ENCODE measurements around the gene SKA1. TPM values are rescaled to one million over a fixed set of nuclear protein-coding genes. Genes with fewer than 3 reads are reported as not detected.

SKA1 gene
- total and polyA plus RNA-seq, 2 of the 13 experiments (the other 11 are each of a cell fraction or from before 2014, with no cell fraction given), result 5.3 to 21.3 TPM

GRCh38 chr18:50374753-50375391 is at the start of gene SKA1 (continued):
- TF ChIP-seq, protein P1, sequence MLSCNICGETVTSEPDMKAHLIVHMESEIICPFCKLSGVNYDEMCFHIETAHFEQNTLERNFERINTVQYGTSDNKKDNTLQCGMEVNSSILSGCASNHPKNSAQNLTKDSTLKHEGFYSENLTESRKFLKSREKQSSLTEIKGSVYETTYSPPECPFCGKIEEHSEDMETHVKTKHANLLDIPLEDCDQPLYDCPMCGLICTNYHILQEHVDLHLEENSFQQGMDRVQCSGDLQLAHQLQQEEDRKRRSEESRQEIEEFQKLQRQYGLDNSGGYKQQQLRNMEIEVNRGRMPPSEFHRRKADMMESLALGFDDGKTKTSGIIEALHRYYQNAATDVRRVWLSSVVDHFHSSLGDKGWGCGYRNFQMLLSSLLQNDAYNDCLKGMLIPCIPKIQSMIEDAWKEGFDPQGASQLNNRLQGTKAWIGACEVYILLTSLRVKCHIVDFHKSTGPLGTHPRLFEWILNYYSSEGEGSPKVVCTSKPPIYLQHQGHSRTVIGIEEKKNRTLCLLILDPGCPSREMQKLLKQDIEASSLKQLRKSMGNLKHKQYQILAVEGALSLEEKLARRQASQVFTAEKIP (CRISPR knock-in tag; IDR thresholded peaks at IDR 0.05; ENCODE audit: borderline replicate concordance), result no peak
- TF ChIP-seq SAFB2 (CRISPR knock-in tag; IDR thresholded peaks at IDR 0.05; ENCODE audit: borderline replicate concordance, low read depth) (peak; percentile 34; the same call in 1 of the 2 replicates), BCL3 (CRISPR knock-in tag; IDR thresholded peaks at IDR 0.05) (no peak), ZNF710 (CRISPR knock-in tag; IDR thresholded peaks at IDR 0.05; ENCODE audit: borderline replicate concordance) (0 out of 2 replicates have a peak, but pooled peaks have one; percentile 36), ZNF160 (CRISPR knock-in tag; IDR thresholded peaks at IDR 0.05) (no peak), ZNF574 (CRISPR knock-in tag; IDR thresholded peaks at IDR 0.05) (peak; percentile 75), ZNF790 (CRISPR knock-in tag; IDR thresholded peaks at IDR 0.05; ENCODE audit: borderline replicate concordance) (peak; percentile 61; the same call in 1 of the 2 replicates), GATAD2A (CRISPR knock-in tag; IDR thresholded peaks at IDR 0.05) (peak; percentile 39; the same call in 1 of the 2 replicates), ZNF691 (CRISPR knock-in tag; IDR thresholded peaks at IDR 0.05; ENCODE audit: borderline replicate concordance, low read depth) (peak; percentile 59; the same call in 1 of the 2 replicates), ZNF746 (CRISPR knock-in tag; IDR thresholded peaks at IDR 0.05) (no peak), MAFF (IDR thresholded peaks at IDR 0.05; ENCODE audit: low read depth, low read length) (peak; percentile 38; the same call in 1 of the 2 replicates)
- TF ChIP-seq, protein P2, sequence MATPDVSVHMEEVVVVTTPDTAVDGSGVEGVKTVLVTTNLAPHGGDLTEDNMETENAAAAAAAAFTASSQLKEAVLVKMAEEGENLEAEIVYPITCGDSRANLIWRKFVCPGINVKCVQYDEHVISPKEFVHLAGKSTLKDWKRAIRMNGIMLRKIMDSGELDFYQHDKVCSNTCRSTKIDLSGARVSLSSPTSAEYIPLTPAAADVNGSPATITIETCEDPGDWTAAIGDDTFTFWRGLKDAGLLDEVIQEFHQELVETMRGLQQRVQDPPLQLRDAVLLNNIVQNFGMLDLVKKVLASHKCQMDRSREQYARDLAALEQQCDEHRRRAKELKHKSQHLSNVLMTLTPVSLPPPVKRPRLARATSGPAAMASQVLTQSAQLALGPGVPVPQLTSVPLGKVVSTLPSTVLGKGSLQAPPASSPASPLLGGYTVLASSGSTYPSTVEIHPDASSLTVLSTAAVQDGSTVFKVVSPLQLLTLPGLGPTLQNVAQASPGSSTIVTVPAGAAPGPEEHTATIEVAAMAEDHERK (CRISPR knock-in tag; IDR thresholded peaks at IDR 0.05; ENCODE audit: low read depth), result 0 out of 2 replicates have a peak, but pooled peaks have one; percentile 10
